Activated naive CD4-positive, alpha-beta T cell treated with anti-CD3 and anti-CD28 coated beads, Interleukin-2, amount 50 U/mL, for 72 hours (primary cell): ENCODE measurements around the gene MRPS23. TPM values are rescaled to one million over a fixed set of nuclear protein-coding genes. Genes with fewer than 3 reads are reported as not detected.

ENCODE experiments used
- ATAC-seq, 2 donors: fragments of 150-1000 bp; cut with Tn5 transposase; 2 replicates each; pipeline ENCODE4 v1.10.0; 2021; ENCODE audit warnings: mild to moderate bottlenecking in 2 of 2, moderate library complexity in 2 of 2
- DNase-seq, 2 donors: peaks; one replicate each; pipeline ENCODE4 v3.0.0; 2021 to 2022; ENCODE audit warnings: low spot score in 2 of 2
- H3K27ac Mint-ChIP-seq, 2 donors: one replicate each; pipeline ENCODE4 v1.8.0; 2022; ENCODE audit warnings: mild to moderate bottlenecking in 2 of 2, mixed read lengths in 2 of 2
- H3K36me3 Mint-ChIP-seq, 2 donors: one replicate each; pipeline ENCODE4 v1.8.0; 2022; ENCODE audit warnings: mixed read lengths in 2 of 2
- H3K9me3 Mint-ChIP-seq, 2 donors: one replicate each; pipeline ENCODE4 v1.8.0; 2022; ENCODE audit warnings: mixed read lengths in 2 of 2
- total RNA-seq, 2 donors: library from RNA; stranded (reverse); gene quantifications; one replicate each; pipeline ENCODE4 v1.2.3, GENCODE V29; 2022

Gene MRPS23
- total RNA-seq, 2 donors from 2014 or later: 43.1 to 57.7 TPM

DNA sequence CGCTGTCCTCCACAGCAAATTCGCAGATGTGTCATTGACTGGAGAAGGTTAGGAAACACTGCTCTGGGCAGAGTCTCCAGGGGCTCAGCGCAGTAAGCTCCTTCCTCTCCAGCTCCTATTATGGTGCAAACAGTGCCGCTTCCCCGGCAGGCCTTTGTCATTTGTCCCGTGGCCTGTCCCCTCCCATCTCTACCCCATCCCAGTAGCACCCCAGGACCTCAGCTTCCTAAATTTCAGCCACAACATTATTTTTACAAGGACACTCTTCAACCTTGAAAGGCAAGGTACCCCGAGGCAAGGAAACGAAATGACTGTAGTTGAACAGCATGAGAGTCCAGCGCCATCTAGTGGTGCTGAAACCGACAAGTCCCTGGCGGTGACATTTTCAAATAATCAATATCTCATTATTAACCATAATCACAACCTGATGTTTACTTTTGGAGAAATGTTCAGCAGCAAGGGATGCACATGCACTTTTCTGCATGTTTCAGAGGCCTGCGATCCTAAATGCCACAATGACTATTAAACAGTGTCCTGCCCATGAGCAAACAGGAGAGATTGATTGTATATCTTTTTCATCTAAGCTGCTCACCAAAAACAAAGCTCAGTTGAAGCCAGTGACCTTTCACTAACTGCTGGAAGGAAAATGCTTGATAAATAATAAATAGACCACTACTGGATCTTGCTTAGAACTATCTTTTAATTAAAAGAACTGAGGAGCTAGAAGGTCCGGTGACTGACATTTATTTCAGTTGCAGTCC lies 16.5 kb downstream of the MRPS23 start:
- H3K27ac Mint-ChIP-seq: no peak overlapping the region
- H3K9me3 Mint-ChIP-seq: no peaks in the 10 kb centered on the region
- H3K36me3 Mint-ChIP-seq: no peaks in the 10 kb centered on the region
- ATAC-seq (peak; percentile 77 to 82), DNase-seq (peak; percentile 63 to 71)

DNA sequence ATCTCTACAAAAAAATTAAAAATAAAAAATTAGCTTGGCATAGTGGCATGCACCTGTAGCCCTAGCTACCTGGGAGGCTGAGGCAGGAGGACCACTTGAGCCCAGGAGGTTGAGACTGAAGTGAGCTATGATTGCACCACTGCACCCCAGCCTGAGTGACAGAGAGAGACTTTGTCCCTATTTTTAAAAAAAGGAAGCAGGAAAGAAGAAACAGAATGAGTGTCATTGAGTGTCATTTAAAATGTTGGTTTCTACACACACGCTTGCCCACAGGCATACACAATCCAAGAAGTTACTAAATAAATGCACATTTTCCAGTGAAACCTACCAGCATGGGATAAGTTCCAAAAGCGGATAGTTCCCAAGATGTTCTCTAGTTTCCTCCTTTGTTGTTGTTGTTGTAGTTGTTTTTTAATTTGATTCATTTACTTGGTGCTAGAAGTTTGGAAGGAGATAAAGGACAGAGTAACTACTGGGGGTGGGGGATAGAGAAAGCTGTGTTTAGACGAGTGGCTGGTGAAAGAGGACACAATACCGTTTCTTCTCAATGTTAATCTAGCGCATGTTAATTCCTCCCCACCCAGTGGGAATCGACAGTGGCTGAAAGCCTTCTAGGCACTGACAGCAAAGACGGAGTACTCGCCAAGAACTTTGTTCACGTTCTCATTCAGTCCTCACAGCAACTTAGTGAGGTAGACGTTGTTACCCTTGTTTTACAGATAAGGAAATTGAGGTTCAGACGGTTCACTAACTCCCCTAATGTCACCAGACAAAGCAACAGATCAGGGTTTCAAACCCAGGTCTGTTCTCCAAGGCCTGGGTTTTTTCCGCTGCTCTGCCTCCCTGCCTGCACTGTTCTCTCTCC lies 17.3 kb downstream of the MRPS23 start:
- ATAC-seq (no peak), DNase-seq (peak in 1 of 2 donors; percentile 18)
- H3K9me3 Mint-ChIP-seq: no peaks in the 10 kb centered on the region
- H3K36me3 Mint-ChIP-seq: no peaks in the 10 kb centered on the region
- H3K27ac Mint-ChIP-seq: no peak overlapping the region

DNA sequence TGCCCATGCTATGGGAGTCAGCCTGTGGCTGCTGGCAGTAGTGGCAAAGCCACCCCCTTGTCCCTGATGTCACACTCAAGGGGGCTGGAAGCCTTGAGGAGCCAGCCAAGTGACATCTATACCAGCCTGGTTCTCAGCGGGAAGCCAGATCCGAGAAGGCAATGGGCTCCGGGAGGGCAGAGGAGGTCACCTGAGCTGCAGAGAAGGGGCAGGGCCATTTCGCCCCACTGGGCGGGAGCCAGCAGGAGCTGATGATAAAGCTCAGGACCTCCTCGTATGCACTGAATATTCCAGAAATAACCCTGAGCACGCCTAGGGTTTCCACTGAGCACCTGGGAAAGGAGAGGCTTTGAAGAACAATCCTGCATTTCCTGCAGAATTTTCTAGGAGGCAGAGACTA lies 19.0 kb downstream of the MRPS23 start:
- no peak for ATAC-seq
- DNase-seq: no peak
- Mint-ChIP-seq H3K27ac (no peak overlapping the region), H3K36me3 (no peaks in the 10 kb centered on the region), H3K9me3 (no peaks in the 10 kb centered on the region)

DNA sequence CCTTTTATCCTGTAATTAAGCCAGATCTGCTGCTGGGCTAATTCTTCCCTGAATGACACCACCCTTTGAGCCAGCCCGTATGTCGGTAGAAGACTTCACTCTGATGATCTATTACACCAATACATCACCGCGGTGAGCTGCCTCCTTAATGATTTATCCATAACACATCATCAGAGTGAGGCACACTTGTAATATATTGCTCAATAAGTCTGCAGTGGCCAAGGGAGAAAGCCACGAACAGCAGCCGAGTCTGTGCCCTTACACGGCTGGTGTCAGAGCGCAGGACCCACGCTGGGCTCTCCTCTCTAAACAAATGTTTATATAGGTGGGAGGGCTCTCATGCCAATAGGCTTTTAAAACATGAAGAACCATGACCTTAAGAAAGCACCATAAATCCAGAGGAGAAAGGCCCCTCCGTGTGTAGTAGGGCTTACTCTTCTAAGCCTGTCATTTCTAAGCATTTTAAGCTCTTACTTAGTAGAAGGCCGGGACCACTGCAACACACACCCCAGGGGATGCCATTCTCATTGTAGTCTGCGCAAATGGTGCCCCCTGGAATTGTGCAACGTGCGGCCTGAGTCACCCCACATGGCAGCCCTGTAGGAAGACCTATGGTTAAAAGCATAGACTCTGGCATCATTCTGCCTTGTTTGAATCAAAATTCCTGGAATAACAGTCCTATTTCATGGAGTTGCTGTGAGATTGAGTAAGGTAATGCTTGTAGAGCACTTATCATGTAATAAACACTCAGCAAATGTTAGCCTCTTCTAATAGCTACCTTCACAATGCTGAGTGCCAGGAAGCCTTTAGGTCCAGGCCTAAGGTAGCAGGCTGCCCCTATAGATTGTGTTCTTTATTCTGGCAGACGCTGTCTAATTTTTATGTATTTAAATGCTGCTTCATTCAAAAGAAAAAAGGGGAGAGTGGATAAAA lies 26.1 kb downstream of the MRPS23 start:
- H3K27ac Mint-ChIP-seq: no peak overlapping the region
- no peak for DNase-seq
- no peaks in the 10 kb centered on the region for H3K9me3 Mint-ChIP-seq
- ATAC-seq: no peak
- H3K36me3 Mint-ChIP-seq: no peaks in the 10 kb centered on the region

DNA sequence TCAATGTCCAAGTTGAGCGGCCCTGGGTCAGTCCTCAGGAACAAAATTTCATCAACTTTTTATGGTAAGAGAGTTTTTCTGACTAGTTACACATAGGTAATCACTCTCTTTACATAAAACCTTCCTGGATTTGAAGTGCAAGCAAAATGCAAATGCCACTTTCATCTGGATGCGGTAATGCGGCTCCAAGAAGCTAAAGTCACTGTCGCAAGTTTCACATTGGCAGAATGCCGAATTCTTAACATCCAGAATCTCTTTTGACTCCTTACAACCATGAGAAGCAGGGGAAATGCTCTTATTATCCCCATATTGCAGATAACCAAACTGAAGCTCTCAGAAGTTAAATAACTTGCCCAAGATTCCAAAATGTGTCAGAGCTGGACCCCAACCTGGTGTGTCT lies 30.0 kb downstream of the MRPS23 start:
- ATAC-seq (no peak), DNase-seq (no peak)
- no peaks in the 10 kb centered on the region for H3K9me3 Mint-ChIP-seq
- H3K36me3 Mint-ChIP-seq: no peaks in the 10 kb centered on the region
- H3K27ac Mint-ChIP-seq: no peak overlapping the region

DNA sequence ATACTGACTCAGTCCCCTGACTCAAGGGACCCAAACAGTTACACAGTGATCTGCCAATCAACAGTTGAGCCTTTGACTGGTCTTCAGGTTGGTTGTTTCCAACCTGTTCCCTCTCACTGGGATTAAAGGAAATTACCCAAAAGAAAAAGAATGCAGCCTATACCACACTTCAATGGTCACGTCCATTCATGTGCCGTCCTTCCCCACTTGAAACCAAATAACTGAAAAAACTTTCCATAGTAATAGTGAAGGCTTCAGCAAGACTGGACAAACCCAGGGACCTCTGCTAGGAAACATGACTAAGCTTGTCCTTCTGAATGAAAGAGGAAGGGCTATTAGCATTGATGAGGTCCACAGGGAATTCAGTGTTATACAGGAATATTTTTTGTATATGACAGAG lies 30.6 kb downstream of the MRPS23 start:
- no peak for DNase-seq
- H3K36me3 Mint-ChIP-seq: no peaks in the 10 kb centered on the region
- H3K27ac Mint-ChIP-seq: no peak overlapping the region
- no peak for ATAC-seq
- no peaks in the 10 kb centered on the region for H3K9me3 Mint-ChIP-seq

DNA sequence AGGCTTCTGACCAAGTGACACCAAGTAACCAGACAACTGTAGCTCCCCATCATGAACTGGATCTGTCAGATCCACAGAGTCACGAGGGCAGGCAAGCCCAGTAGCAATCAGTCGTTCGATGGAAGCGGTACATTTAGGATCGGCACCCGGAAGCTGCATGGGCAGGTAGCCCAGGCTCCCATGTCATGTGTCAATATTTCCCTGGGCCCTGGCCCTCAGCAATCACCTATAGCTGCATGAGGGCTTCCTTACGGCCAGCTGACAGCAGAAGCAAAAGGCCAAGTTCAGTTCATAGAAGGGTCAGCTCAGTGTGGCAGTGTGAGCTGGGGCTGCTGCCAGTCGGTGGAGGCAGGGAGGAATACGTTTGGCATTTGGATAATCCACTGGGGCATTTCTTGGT lies 31.8 kb downstream of the MRPS23 start:
- no peaks in the 10 kb centered on the region for H3K36me3 Mint-ChIP-seq
- H3K9me3 Mint-ChIP-seq: no peaks in the 10 kb centered on the region
- no peak overlapping the region for H3K27ac Mint-ChIP-seq
- DNase-seq (no peak), ATAC-seq (no peak)

DNA sequence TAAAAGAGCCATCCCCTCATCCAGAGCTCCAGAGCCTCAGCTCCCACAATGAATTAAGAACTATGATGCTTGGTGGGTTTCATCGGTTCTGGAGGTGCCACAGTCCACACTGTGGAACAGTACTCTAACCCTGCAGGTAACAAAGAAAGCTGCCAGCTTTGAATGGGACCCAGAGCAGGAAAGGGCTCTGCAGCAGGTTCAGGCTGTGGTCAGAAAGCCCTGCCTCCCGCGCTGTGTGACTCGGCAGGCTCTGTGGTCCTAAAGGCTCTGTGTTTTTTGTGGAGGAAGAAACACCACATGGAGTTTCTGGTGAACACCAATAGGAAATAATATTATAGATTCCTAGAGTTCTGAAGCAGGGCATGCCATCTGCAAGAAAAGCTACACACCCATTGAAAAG lies 32.5 kb downstream of the MRPS23 start:
- DNase-seq (no peak), ATAC-seq (no peak)
- no peaks in the 10 kb centered on the region for H3K9me3 Mint-ChIP-seq
- no peak overlapping the region for H3K27ac Mint-ChIP-seq
- H3K36me3 Mint-ChIP-seq: no peaks in the 10 kb centered on the region

DNA sequence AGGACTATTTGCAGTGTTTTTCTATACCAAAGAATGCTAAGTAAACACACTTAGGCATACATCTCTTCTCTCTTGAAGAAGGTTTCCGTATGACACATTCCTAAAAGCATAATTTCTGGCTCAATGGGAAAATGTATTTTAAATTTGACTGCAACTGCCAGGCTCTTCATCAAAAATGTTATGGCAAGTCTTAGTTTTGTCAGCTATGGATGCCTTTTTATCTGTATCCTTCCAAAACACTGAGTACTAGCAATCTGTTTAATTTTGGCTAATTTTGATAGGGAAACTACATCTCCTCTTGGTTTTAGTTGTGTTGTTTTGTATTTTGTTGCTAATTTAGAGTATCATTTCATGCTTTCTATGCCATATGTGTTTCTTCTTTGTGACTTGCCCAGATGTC lies 35.4 kb downstream of the MRPS23 start:
- no peak for DNase-seq
- ATAC-seq: no peak
- no peaks in the 10 kb centered on the region for H3K9me3 Mint-ChIP-seq
- H3K36me3 Mint-ChIP-seq: no peaks in the 10 kb centered on the region
- no peak overlapping the region for H3K27ac Mint-ChIP-seq

DNA sequence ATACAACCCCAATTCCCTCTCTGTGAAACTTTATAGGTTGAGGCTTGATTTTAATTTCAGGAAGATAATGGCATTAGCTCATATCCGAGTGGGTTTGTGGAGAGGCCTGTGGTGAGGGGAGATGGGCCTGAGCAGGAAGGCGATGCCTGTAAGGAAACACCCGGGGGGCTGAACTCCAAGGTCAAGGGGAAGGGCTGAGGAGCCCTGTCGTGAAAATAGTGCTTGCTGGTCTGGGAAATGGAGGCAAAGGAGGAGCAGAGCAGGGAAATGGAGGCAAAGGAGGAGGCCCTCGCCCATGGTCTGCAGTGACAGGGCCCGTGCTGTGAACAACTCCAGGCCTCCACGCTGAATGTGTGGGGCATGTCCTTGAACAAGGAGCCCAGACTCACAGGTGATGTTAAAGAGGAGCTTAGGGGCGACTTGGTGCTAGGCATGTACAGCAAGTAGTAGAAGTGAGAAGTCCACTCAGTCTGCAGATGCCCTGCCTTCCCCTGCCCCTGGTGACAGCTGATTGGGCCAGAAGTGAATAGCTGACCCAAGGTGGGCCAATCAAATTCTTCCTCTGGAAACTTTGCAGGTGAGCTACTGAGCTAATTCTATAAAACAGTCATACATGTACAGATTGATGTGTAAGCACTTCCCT lies 38.1 kb downstream of the MRPS23 start:
- Mint-ChIP-seq H3K27ac (no peak overlapping the region), H3K36me3 (no peaks in the 10 kb centered on the region), H3K9me3 (no peaks in the 10 kb centered on the region)
- DNase-seq: no peak
- no peak for ATAC-seq

DNA sequence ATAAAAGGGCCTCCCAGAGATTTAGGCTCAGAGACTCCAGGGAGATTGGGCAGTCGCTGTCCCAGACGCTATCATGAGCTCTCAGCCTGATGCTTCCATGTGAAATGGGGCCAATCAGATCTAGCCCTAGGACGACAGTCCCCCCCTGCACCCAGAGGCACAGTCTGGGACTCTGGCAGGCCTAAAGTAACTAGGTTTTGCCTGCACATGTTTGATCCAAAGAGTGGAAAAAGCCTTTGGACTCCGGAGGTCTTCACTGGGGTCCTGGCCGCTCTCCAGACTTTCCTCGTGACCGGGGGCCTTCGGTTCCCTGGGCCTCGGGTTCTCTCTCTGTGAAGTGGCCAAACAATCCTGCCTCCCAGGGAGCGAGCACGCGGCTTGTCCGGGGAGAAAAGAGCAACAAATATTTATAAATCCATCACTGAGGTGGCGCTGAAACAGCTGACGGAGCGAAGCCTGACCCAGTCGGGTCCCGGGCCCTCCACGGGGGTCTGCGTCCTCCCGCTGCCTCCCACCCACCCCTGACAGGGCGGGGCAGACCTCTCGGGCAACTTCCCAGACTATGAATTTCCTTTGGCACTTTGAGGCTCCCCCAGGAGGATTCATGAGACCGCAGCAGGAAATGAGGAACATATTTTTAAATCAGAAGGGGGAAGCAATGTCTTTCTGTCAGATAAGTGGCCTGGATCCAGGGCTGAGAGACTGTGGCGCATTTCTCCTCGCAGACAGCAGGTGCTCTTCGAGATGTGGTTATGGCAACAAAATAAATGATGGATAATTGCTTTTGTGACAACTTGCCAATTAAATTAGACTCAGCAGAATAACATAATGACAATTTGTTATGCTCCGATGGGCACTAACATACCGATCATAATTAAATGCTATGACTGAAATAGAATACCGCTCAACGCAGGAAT lies 38.9 kb downstream of the MRPS23 start:
- ATAC-seq (no peak), DNase-seq (no peak)
- Mint-ChIP-seq H3K27ac (no peak overlapping the region), H3K9me3 (no peaks in the 10 kb centered on the region), H3K36me3 (no peaks in the 10 kb centered on the region)

DNA sequence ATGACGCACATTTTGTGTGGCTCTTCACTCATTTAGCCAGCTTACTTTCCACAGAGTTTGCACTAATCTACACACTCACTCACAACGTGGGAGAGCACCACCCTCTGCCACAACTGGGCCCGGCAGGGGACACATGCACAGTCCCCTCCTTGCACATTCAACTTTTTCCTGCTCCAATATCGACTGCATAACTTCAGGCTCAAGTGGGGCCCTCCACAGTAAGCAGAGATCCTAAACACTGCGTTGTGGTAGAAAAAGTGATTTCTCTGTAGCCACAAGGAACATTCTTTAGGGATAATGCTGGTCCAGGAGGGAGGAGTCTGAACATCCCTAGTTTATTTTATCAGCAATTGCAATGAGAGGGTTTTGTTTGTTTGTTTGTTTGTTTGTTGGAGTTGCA lies 40.0 kb downstream of the MRPS23 start:
- ATAC-seq (no peak), DNase-seq (no peak)
- Mint-ChIP-seq H3K9me3 (no peaks in the 10 kb centered on the region), H3K36me3 (no peaks in the 10 kb centered on the region), H3K27ac (no peak overlapping the region)

DNA sequence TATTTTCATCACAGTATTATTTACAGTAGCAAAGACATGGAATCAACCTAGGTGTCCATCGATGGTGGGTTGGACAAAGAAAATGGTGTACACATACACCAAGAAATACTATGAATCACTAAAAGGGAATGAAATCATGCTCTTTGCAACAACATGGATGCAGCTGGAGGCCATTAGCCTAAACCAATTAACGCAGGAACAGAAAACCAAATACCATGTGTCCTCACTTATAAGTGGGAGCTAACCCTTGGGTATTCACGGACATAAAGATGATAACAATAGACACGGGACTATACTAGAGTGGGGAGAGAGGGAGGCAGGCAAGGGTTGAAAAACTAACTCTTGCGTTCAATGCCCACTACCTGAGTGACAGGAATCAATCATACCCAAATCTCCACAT lies 41.0 kb downstream of the MRPS23 start:
- ATAC-seq (no peak), DNase-seq (no peak)
- Mint-ChIP-seq H3K9me3 (no peaks in the 10 kb centered on the region), H3K27ac (no peak overlapping the region), H3K36me3 (no peaks in the 10 kb centered on the region)

DNA sequence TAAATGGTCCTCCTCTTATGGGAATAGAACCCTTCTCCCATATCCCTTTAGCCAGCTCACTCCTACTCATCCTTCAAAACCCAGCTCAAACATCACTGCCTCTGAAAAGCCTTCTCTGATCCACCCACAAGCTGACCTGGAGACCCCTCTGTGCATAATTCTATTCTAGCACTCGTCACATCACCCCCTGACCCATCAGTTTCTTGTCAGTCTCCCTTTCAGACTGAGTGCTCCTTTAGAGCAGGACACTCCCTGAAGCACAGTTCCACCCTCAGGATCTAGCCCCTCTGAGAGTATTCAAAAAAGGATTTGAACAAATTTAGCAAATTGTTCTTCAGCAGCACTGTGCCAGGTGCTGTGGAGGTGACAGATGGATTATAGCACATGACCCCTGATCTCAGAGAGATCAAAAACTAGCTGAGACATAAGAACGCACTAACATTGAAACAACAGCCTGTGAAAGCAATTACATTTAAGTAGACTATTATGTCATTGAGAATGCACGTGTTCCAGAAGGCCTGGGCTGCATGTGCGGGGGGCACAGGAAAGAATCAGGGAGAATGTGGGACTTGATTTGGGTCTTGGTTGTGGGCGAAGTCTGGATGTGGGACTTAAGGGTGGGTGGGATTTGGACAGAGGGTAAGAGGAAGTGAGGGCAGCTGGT lies 43.5 kb downstream of the MRPS23 start:
- no peak for ATAC-seq
- no peak overlapping the region for H3K27ac Mint-ChIP-seq
- no peak for DNase-seq
- no peaks in the 10 kb centered on the region for H3K36me3 Mint-ChIP-seq
- peaks cover 0 to 9% of the 10 kb centered on the region in 2 donors for H3K9me3 Mint-ChIP-seq

DNA sequence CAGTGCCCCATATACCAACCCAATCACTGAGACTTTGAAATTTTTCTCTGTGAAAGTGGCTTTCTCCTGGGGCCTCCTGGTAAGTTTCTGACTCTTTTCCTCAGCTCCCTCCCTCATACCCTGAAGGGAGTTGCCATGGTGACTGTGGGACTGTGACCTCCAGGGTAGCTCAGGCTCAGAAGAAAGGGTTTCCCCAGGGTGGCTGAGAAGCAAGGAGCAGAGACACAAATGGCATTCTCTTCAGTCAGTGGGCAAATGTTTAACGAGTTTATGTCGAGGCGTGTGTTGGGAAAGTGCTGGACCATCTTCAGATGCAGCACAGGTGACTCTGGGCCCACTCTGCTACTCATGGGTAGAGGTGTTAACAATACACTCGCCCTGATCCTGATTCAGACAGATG lies 46.8 kb downstream of the MRPS23 start:
- ATAC-seq: no peak
- Mint-ChIP-seq H3K27ac (no peak overlapping the region), H3K9me3 (peaks cover 0 to 17% of the 10 kb centered on the region in 2 donors), H3K36me3 (no peaks in the 10 kb centered on the region)
- DNase-seq: no peak
